HTERT RPE-1 (cell line): Measurements from ENCODE around the gene MAP7D1.
"Not testable (repeated sequence)": the region's sequence is repeated elsewhere in the genome, so short reads cannot be mapped to it uniquely, and the experiment has no call there.

Source experiments
- in situ Hi-C: fragments of 300-500 bp; cut with MboI; formaldehyde crosslinking; loops from 4 replicates; pipeline ENCODE4 v1.14.3; 2020; ENCODE audit warnings: low sequenced_read_pairs

Gene MAP7D1

GRCh38 chr1:36151134-36151844, 4.7 kb upstream of the MAP7D1 start:
- in situ Hi-C loops, result no loop called here

GRCh38 chr1:36151845-36152203, 4.1 kb upstream of the MAP7D1 start:
- in situ Hi-C loops, result no loop called here

GRCh38 chr1:36153476-36153875, 2.5 kb upstream of the MAP7D1 start:
- in situ Hi-C loops, result no loop called here

- in situ Hi-C loops, result no loop called here
Observed at GRCh38 chr1:36154335-36154734, 1.6 kb upstream of the MAP7D1 start.

- in situ Hi-C loops, result no loop called here
Observed at GRCh38 chr1:36154765-36155407, 1.1 kb upstream of the MAP7D1 start.

- in situ Hi-C loops, result no loop called here
Observed at GRCh38 chr1:36156329-36157114, 562 bp downstream of the MAP7D1 start.

- in situ Hi-C loops, result no loop called here
Observed at GRCh38 chr1:36157115-36157903, 1.3 kb downstream of the MAP7D1 start.

GRCh38 chr1:36157973-36158826, 2.2 kb downstream of the MAP7D1 start:
- in situ Hi-C loops, result no loop called here

GRCh38 chr1:36158827-36159252, 2.9 kb downstream of the MAP7D1 start:
- in situ Hi-C loops, result not testable (repeated sequence)

GRCh38 chr1:36159614-36160387, 3.8 kb downstream of the MAP7D1 start:
- in situ Hi-C loops, result no loop called here

- in situ Hi-C loops, result no loop called here
Observed at GRCh38 chr1:36160388-36160948, 4.5 kb downstream of the MAP7D1 start.

- in situ Hi-C loops, result no loop called here
Observed at GRCh38 chr1:36160949-36161485, 5.1 kb downstream of the MAP7D1 start.

GRCh38 chr1:36161641-36162531, 5.9 kb downstream of the MAP7D1 start:
- in situ Hi-C loops, result no loop called here

- in situ Hi-C loops, result no loop called here
Observed at GRCh38 chr1:36162680-36163239, 6.8 kb downstream of the MAP7D1 start.

GRCh38 chr1:36163426-36163825, 7.5 kb downstream of the MAP7D1 start:
- in situ Hi-C loops, result no loop called here

- in situ Hi-C loops, result no loop called here
Observed at GRCh38 chr1:36164361-36164760, 8.4 kb downstream of the MAP7D1 start.

GRCh38 chr1:36165145-36165544, 9.2 kb downstream of the MAP7D1 start:
- in situ Hi-C loops, result no loop called here

GRCh38 chr1:36166136-36166535, 10.2 kb downstream of the MAP7D1 start:
- in situ Hi-C loops, result no loop called here
